ENCODE measurements around the gene C4BPB.

Gene C4BPB

DNA sequence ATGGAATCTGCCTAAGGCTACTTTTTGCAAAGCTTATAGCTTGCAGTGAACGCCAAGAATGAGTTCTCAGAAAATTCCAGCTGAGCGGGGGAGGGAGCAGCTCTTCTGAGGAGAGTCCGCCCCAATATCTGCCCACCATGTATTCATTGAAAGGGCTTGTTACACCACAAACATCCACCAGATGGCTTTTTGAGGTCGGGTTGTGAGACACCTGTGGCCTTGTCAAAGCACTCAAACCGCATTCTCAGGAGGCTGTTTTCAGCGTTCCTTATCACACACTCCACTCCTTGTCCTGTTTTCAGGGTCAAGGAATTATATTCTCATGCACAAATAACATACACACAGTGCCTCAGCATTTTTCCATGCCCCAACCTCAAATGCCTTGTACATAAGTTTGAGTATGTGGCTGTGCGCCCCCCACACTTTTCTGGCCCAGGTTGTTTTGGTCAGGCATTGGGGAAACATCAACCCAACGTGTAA, 3.9 kb upstream of the C4BPB start:
- DNase-seq (ENCODE audit: insufficient read length, low spot score) (peak; percentile 34), FAIRE-seq (peak; percentile 76)
- TF ChIP-seq POLR2A (IDR thresholded peaks at IDR 0.05; ENCODE audit: low read depth, low read length): no peak

GRCh38 chr1:207085887-207086286, 2.8 kb upstream of the C4BPB start:
- FAIRE-seq: no peak
- no peak for DNase-seq (ENCODE audit: insufficient read length, low spot score)
- no peak for TF ChIP-seq POLR2A (IDR thresholded peaks at IDR 0.05; ENCODE audit: low read depth, low read length)

DNA sequence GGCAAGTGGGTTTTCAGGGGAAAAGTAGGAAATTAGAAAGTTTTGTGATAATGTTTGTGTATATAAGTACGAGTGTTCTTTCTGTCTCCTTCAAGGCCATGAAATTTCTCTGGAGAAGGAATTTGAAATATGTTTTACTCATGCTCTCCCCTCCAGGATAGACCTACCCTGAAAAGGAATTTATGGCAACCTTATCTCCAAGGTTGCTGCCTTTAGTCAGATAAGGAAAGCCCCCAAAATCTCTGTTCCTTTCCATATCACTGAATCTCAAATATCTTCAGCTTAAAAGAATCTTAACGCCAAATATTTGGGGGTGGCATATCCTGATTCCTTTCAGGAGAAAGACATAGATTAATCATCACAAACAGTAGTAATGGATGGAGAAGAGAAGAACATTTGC, 499 bp upstream of the C4BPB start:
- TF ChIP-seq POLR2A (IDR thresholded peaks at IDR 0.05; ENCODE audit: low read depth, low read length): no peak
- DNase-seq (ENCODE audit: insufficient read length, low spot score): no peak
- FAIRE-seq: no peak

GRCh38 chr1:207089627-207090355, 1.1 kb downstream of the C4BPB start:
- no peak for DNase-seq (ENCODE audit: insufficient read length, low spot score)
- no peak for FAIRE-seq
- TF ChIP-seq POLR2A (IDR thresholded peaks at IDR 0.05; ENCODE audit: low read depth, low read length): no peak

- DNase-seq (ENCODE audit: insufficient read length, low spot score): no peak
- TF ChIP-seq POLR2A (IDR thresholded peaks at IDR 0.05; ENCODE audit: low read depth, low read length): no peak
- FAIRE-seq: no peak
Measured at GRCh38 chr1:207091200-207091908, 2.7 kb downstream of the C4BPB start.

- no peak for FAIRE-seq
- TF ChIP-seq POLR2A (IDR thresholded peaks at IDR 0.05; ENCODE audit: low read depth, low read length): no peak
- DNase-seq (ENCODE audit: insufficient read length, low spot score): no peak
Measured at GRCh38 chr1:207093944-207094343, 5.3 kb downstream of the C4BPB start.

DNA sequence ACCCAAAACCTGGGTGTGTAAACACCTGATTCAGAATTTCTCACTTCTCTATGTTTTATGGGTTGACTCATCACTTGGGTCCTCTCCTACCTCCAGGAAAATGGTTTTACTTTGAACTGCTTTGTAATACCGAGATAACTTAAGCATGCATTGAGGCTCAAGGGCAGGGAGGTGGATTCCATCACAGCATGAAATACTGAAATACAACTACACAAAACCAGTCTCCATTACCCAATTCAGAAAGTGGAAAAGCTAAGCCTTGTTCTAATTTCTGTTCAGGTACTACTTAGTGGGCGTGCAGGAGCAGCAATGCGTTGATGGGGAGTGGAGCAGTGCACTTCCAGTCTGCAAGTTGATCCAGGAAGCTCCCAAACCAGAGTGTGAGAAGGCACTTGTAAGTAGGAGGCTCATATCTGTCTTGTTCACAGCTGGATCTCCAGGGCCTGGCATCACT, 9.2 kb downstream of the C4BPB start:
- no peak for DNase-seq (ENCODE audit: insufficient read length, low spot score)
- FAIRE-seq: no peak
- no peak for TF ChIP-seq POLR2A (IDR thresholded peaks at IDR 0.05; ENCODE audit: low read depth, low read length)

DNA sequence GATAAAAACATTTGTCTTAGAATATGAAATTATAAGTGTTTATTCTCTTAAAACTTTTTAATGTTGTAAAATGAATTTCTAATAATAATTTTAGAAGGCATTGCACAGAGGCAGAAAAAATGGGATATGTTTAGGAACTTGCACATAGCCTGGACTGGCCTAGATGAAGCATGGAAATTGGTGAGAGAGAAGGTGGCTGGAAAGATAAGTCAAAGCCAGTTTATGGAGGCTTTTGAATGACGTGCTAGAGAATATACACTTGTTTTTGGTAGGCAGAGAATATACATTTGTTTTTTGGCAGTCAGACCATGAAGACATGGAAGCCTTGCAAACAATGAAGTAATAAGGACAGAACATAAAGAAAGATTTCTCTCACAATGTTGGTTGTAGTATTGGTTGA, 13.1 kb downstream of the C4BPB start:
- no peak for FAIRE-seq
- no peak for TF ChIP-seq POLR2A (IDR thresholded peaks at IDR 0.05; ENCODE audit: low read depth, low read length)
- DNase-seq (ENCODE audit: insufficient read length, low spot score): no peak

DNA sequence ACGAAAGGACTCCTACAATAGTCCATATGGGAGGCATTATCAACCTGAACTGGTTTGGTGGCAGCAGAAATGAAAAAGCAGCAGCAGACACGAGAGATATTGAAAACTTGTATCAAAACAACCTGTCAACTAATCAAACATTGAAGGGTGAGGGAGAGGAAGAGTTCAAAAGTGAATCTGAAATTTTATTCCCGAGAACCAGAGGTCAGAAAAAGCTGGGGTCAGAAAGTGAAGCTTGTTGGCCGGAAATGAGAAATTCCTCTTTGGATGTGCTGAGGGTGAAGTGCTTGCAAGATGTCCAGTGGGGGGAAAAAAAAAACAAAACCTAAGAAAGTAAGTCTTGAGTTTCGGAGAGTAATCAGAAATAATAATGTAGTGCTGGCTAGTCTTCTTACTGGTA, 13.5 kb downstream of the C4BPB start:
- DNase-seq (ENCODE audit: insufficient read length, low spot score) (no peak), FAIRE-seq (no peak)
- no peak for TF ChIP-seq POLR2A (IDR thresholded peaks at IDR 0.05; ENCODE audit: low read depth, low read length)

GRCh38 chr1:207102659-207103058, 14.0 kb downstream of the C4BPB start:
- no peak for TF ChIP-seq POLR2A (IDR thresholded peaks at IDR 0.05; ENCODE audit: low read depth, low read length)
- FAIRE-seq (no peak), DNase-seq (ENCODE audit: insufficient read length, low spot score) (no peak)

GRCh38 chr1:207103892-207104373, 15.3 kb downstream of the C4BPB start, which contains the start of gene C4BPA:
C4BPA (plus strand) TSS chr1:207104233; CDS start chr1:207113026, 8,793 bp downstream.
- no peak for DNase-seq (ENCODE audit: insufficient read length, low spot score)
- no peak for FAIRE-seq
- TF ChIP-seq POLR2A (IDR thresholded peaks at IDR 0.05; ENCODE audit: low read depth, low read length): no peak

GRCh38 chr1:207109004-207109403, 20.3 kb downstream of the C4BPB start:
- no peak for FAIRE-seq
- no peak for DNase-seq (ENCODE audit: insufficient read length, low spot score)
- no peak for TF ChIP-seq POLR2A (IDR thresholded peaks at IDR 0.05; ENCODE audit: low read depth, low read length)

DNA sequence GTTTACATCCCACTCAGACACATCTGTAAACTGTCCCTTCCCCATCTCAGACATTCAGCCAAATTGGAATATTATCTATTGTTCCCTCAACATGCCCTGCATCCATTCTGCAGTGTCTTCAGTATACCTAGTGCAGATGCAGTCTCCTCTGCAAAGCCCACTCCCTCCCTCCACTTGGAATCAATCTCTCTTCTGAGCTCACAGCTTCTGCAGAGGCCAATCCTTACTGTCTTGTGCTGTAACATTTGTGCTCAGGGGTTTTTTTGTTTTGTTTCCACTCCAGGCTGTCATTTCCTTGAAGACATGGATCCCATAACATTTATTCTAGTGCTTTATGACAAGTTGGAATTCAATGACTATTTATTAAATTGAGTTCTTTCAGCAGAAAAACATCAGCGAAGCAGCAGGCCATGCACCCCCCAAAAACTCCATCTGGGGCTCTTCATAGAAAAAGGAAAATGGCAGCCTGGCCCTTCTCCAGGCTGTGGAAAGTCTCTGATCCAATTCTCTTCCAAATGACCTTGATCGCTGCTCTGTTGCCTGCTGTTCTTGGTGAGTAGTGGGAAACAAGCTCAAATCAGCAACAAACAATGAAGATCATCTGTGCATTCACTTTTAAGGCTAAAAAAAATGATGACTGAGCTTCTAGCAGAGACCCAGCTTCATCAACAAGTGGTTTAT, 24.1 kb downstream of the C4BPB start:
- FAIRE-seq: no peak

GRCh38 chr1:207115269-207115668, 26.6 kb downstream of the C4BPB start:
- DNase-seq (ENCODE audit: insufficient read length, low spot score) (no peak), FAIRE-seq (no peak)
- no peak for TF ChIP-seq POLR2A (IDR thresholded peaks at IDR 0.05; ENCODE audit: low read depth, low read length)

More for the DNA sequence above, 24.1 kb downstream of the C4BPB start:
- TF ChIP-seq POLR2A (IDR thresholded peaks at IDR 0.05; ENCODE audit: low read depth, low read length): no peak
- no peak for DNase-seq (ENCODE audit: insufficient read length, low spot score)

Data from H54 (cell line).